Left ventricle myocardium inferior (tissue), 1 donor: ENCODE results near the gene PTH2. TPM values are rescaled to one million over a fixed set of nuclear protein-coding genes. Genes with fewer than 3 reads are reported as not detected.

ENCODE experiments used
- DNase-seq: peaks from one replicate; pipeline ENCODE4 v3.0.0-alpha.2; 2020
- H3K27ac ChIP-seq: fragments of 200-600 bp; replicated peaks from 2 replicates; pipeline ENCODE4 v1.8.0; 2021
- H3K27me3 ChIP-seq: fragments of 200-600 bp; 2 replicates; pipeline ENCODE4 v1.8.0; 2021; ENCODE audit warnings: low read depth
- H3K36me3 ChIP-seq: fragments of 200-600 bp; 2 replicates; pipeline ENCODE4 v1.8.0; 2021
- H3K4me1 ChIP-seq: fragments of 200-600 bp; 2 replicates; pipeline ENCODE4 v1.8.0; 2021
- H3K4me3 ChIP-seq: fragments of 200-600 bp; 2 replicates; pipeline ENCODE4 v1.8.0; 2021; ENCODE audit warnings: mild to moderate bottlenecking, moderate library complexity
- H3K9me3 ChIP-seq: fragments of 200-600 bp; replicated peaks from 2 replicates; pipeline ENCODE4 v1.8.0; 2021
- CTCF ChIP-seq: fragments of 200-600 bp; IDR thresholded peaks from 2 replicates; pipeline ENCODE4 v1.8.0; 2021; ENCODE audit warnings: antibody characterized with exemption, mild to moderate bottlenecking, borderline replicate concordance
- intact Hi-C: fragments of 100-400 bp; cut with micrococcal nuclease; formaldehyde crosslinking; loops from one replicate; pipeline ENCODE4 v1.11.0; 2022
- total RNA-seq: library from RNA; stranded (reverse); fragmentation: NEBNext Ultra II Directional; extraction: Animal tissue kit (Norgen Biotek cat#: 25700); gene quantifications from one replicate; pipeline ENCODE4 v1.2.1, GENCODE V29; 2021
- donor health status: DM: no; HTN: yes; CAD: no; lungs with severe emphysema.

PTH2 gene
- total RNA-seq, 1 donor from 2014 or later, result not detected

- H3K4me3 ChIP-seq, result no peak overlapping the region
- DNase-seq, result no peak
- intact Hi-C loops, result loop anchor here (10.0 kb wide), 1 partner anchor 47 kb away; the partner anchor contains the start of gene SLC17A7
- H3K27me3 ChIP-seq, result peaks cover 60% of the 10 kb centered on the region
- H3K27ac ChIP-seq, result no peak overlapping the region
- no peaks in the 10 kb centered on the region for H3K9me3 ChIP-seq
- H3K4me1 ChIP-seq, result no peaks in the 10 kb centered on the region
- H3K36me3 ChIP-seq, result no peaks in the 10 kb centered on the region
- TF ChIP-seq CTCF, result no peak
These were observed 25.1 kb downstream of the PTH2 start for GRCh38 chr19:49398001-49398615.

- intact Hi-C loops, result loop anchor here (10.0 kb wide), 1 partner anchor 48 kb away; the partner anchor contains the start of gene SLC17A7
- Histone ChIP-seq H3K4me1 (no peaks in the 10 kb centered on the region), H3K36me3 (no peaks in the 10 kb centered on the region), H3K27ac (no peak overlapping the region), H3K9me3 (no peaks in the 10 kb centered on the region), H3K4me3 (no peak overlapping the region), H3K27me3 (peaks cover 72% of the 10 kb centered on the region)
- DNase-seq, result no peak
- no peak for TF ChIP-seq CTCF
These were observed 26.3 kb downstream of the PTH2 start for GRCh38 chr19:49396738-49397505.

- DNase-seq, result no peak
- intact Hi-C loops, result loop anchor here (10.0 kb wide), 1 partner anchor 49 kb away; the partner anchor contains the start of gene SLC17A7
- Histone ChIP-seq H3K27ac (no peak overlapping the region), H3K4me1 (no peaks in the 10 kb centered on the region), H3K4me3 (no peak overlapping the region), H3K9me3 (no peaks in the 10 kb centered on the region), H3K27me3 (peaks cover 74% of the 10 kb centered on the region), H3K36me3 (no peaks in the 10 kb centered on the region)
- TF ChIP-seq CTCF, result no peak
These were observed 27.4 kb downstream of the PTH2 start for GRCh38 chr19:49395581-49396407.

GRCh38 chr19:49393881-49394280 lies 29.4 kb downstream of the PTH2 start:
- intact Hi-C loops, result loop anchor here (10.0 kb wide), 1 partner anchor 51 kb away; the partner anchor contains the start of gene SLC17A7

More at GRCh38 chr19:49393881-49394280, 29.4 kb downstream of the PTH2 start:
- no peak for TF ChIP-seq CTCF
- Histone ChIP-seq H3K4me3 (no peak overlapping the region), H3K27ac (no peak overlapping the region), H3K27me3 (peaks cover 85% of the 10 kb centered on the region), H3K36me3 (no peaks in the 10 kb centered on the region), H3K9me3 (no peaks in the 10 kb centered on the region), H3K4me1 (no peaks in the 10 kb centered on the region)
- no peak for DNase-seq
